ENCODE results near the gene BIN2. TPM values are rescaled to one million over a fixed set of nuclear protein-coding genes. Genes with fewer than 3 reads are reported as not detected.

BIN2 gene
- total RNA-seq, 1 experiment from 2014 or later, result not detected

GRCh38 chr12:51362307-51362706 lies 38.3 kb upstream of the BIN2 start:
- H2BK20ac ChIP-seq (ENCODE audit: low read depth, low read length, poor library complexity, severe bottlenecking), result no peak overlapping the region
- no peak for DNase-seq
- no peak overlapping the region for H3K4me3 Mint-ChIP-seq
- H3K79me1 ChIP-seq (ENCODE audit: insufficient read depth, low read depth, low read length, poor library complexity, severe bottlenecking), result no peaks in the 10 kb centered on the region
- H2BK15ac ChIP-seq (ENCODE audit: low read depth, low read length), result no peak overlapping the region
- no peak overlapping the region for H3K18ac ChIP-seq (ENCODE audit: insufficient read length, low read depth, low read length)
- no CpG with 5 or more reads among the region's 6 CpGs for WGBS (ENCODE audit: extremely low coverage, insufficient read length, low lambda C conversion rate)
- H2AFZ ChIP-seq (ENCODE audit: low read length), result no peak overlapping the region
- no peak overlapping the region for H2BK120ac ChIP-seq (ENCODE audit: low read depth, low read length, poor library complexity, severe bottlenecking)
- H3K4ac ChIP-seq (ENCODE audit: low read depth, low read length), result no peak overlapping the region
- no peak overlapping the region for H4K5ac ChIP-seq (ENCODE audit: insufficient read length, low read depth, low read length)
- H3K9me3 Mint-ChIP-seq, result no peaks in the 10 kb centered on the region
- no peak overlapping the region for H3K27ac Mint-ChIP-seq
- no peak overlapping the region for H3K27ac ChIP-seq (ENCODE audit: insufficient read length, low read depth, low read length)
- H4K91ac ChIP-seq (ENCODE audit: insufficient read length, low read depth, low read length), result no peak overlapping the region
- H4K20me1 ChIP-seq (ENCODE audit: control insufficient read depth, insufficient read depth, insufficient read length), result no peaks in the 10 kb centered on the region
- H3K27me3 Mint-ChIP-seq (ENCODE audit: low read depth), result no peaks in the 10 kb centered on the region
- TF ChIP-seq CTCF (conservative IDR thresholded peaks at IDR 0.05), result no peak
- no peak overlapping the region for H3K9ac ChIP-seq (ENCODE audit: extremely low read depth, insufficient read length, low read length)
- H3K23ac ChIP-seq (ENCODE audit: insufficient read length, low read depth, low read length), result no peak overlapping the region
- no peak overlapping the region for H3K14ac ChIP-seq (ENCODE audit: insufficient read depth, low read length)
- no peaks in the 10 kb centered on the region for H3K9me3 ChIP-seq (ENCODE audit: control insufficient read depth, low read depth, low read length)
- no peak overlapping the region for H2BK12ac ChIP-seq (ENCODE audit: insufficient read length, low read depth, low read length)
- H2AK5ac ChIP-seq (ENCODE audit: insufficient read length, low read length), result no peak overlapping the region
- H3K4me1 ChIP-seq (ENCODE audit: insufficient read depth, low read length), result no peaks in the 10 kb centered on the region
- H4K8ac ChIP-seq (replicated peaks; ENCODE audit: insufficient read length, low read depth, low read length), result no peak overlapping the region
- no peak overlapping the region for H3K56ac ChIP-seq (ENCODE audit: insufficient read length, low read depth, low read length)
- no peaks in the 10 kb centered on the region for H3K27me3 ChIP-seq (ENCODE audit: insufficient read depth, low read length)
- peaks cover 3 to 25% (median 21%) of the 10 kb centered on the region in 3 experiments; a peak in 6 of 7 replicates for H3K36me3 Mint-ChIP-seq (ENCODE audit: insufficient read depth in 1 of 3, low read depth in 3 of 3)
- no peaks in the 10 kb centered on the region for H3K79me2 ChIP-seq (ENCODE audit: insufficient read depth, low read length)
- H3T11ph ChIP-seq (ENCODE audit: low read length), result no peak overlapping the region
- H3K23me2 ChIP-seq (ENCODE audit: insufficient read length, low read depth, low read length, poor library complexity, severe bottlenecking), result no peaks in the 10 kb centered on the region
- H3K4me1 Mint-ChIP-seq, result no peaks in the 10 kb centered on the region
- H2BK5ac ChIP-seq (ENCODE audit: insufficient read length, low read length), result no peak overlapping the region
- no peak overlapping the region for H3K4me2 ChIP-seq (ENCODE audit: insufficient read depth, insufficient read length, low read length)
